GM23248 (cell line): Measurements from ENCODE around the gene IGF2BP3.

Experiments
- EZH2 ChIP-seq: fragments of 200-600 bp; sonication (generic); IDR thresholded peaks from 2 replicates; pipeline ENCODE4 v1.6.1; 2018; ENCODE audit warnings: antibody characterized with exemption, mild to moderate bottlenecking; ENCODE audit not compliant: insufficient read depth, poor library complexity, severe bottlenecking
- EZH2phosphoT487 ChIP-seq: fragments of 200-600 bp; sonication (generic); IDR thresholded peaks from 2 replicates; pipeline ENCODE4 v1.6.1; 2018; ENCODE audit warnings: antibody characterized with exemption, moderate library complexity, mild to moderate bottlenecking, low read depth; ENCODE audit not compliant: insufficient read depth

DNA sequence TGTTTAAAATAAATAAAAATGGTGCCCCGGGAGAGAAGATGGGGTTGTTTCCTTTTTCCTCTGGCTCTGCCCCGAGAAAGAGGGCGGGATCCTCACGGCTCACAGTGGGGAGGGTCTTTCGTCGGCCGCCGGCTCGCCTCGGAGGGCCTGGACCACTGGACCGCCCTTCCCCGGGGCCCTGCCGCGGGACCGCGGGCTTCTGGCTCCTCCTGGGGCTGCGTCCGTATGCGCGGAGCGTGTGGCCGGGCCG, 3.5 kb upstream of the IGF2BP3 start:
- TF ChIP-seq EZH2 (no peak), EZH2phosphoT487 (no peak)
